Measurements from ENCODE around the gene NLRP9.
"Not testable (repeated sequence)": the region's sequence is repeated elsewhere in the genome, so short reads cannot be mapped to it uniquely, and the experiment has no call there.

DNA sequence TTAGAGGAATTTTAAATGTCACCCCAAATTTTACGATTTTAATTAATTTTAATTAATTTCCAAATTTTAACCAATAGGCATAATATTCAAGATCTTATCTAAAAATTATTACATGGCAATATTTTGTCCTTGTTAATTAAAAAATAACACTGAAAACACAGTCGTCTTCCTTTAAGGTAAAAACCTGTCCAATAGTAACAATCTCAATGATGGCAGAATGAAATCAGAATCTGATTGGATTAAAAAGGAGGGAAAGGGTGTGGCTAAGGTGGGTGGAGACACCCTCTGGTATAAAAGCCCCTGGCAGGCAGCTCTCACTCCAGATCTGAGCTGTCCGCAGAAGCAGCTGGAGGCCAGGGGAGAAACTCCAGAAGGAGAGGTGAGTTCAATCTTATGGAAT, 20.6 kb upstream of the NLRP9 start, which contains the start of gene RFPL4A:
- TF ChIP-seq, protein P1, sequence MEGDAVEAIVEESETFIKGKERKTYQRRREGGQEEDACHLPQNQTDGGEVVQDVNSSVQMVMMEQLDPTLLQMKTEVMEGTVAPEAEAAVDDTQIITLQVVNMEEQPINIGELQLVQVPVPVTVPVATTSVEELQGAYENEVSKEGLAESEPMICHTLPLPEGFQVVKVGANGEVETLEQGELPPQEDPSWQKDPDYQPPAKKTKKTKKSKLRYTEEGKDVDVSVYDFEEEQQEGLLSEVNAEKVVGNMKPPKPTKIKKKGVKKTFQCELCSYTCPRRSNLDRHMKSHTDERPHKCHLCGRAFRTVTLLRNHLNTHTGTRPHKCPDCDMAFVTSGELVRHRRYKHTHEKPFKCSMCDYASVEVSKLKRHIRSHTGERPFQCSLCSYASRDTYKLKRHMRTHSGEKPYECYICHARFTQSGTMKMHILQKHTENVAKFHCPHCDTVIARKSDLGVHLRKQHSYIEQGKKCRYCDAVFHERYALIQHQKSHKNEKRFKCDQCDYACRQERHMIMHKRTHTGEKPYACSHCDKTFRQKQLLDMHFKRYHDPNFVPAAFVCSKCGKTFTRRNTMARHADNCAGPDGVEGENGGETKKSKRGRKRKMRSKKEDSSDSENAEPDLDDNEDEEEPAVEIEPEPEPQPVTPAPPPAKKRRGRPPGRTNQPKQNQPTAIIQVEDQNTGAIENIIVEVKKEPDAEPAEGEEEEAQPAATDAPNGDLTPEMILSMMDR (conservative IDR thresholded peaks at IDR 0.05 in 1 of 2, IDR thresholded peaks at IDR 0.05 in 1 of 2; ENCODE audit: low read depth in 1 of 2, low read length in 2 of 2): not testable (repeated sequence)
- not testable (repeated sequence) for TF ChIP-seq EZH2 (IDR thresholded peaks at IDR 0.05; ENCODE audit: low read length, missing control alignments)

Data from fibroblast of lung (primary cell).